IPS-20b (cell line): ENCODE measurements around the gene TRMT112.

Experiments
- H3K27ac ChIP-seq: one replicate; pipeline ENCODE4 v1.5.1; 2013; ENCODE audit warnings: low read length
- H3K27me3 ChIP-seq: 2 replicates; pipeline ENCODE4 v1.6.1; 2013; ENCODE audit warnings: mild to moderate bottlenecking, low read length, inconsistent platforms; ENCODE audit not compliant: insufficient read depth
- H3K36me3 ChIP-seq: 2 replicates; pipeline ENCODE4 v1.6.1; 2013; ENCODE audit warnings: low read depth, mild to moderate bottlenecking, inconsistent platforms, low read length, moderate library complexity; ENCODE audit not compliant: insufficient read depth
- H3K4me1 ChIP-seq: 2 replicates; pipeline ENCODE4 v1.6.1; 2013; ENCODE audit warnings: mild to moderate bottlenecking, control low read depth, inconsistent platforms, low read length, moderate library complexity; ENCODE audit not compliant: insufficient read depth
- H3K4me3 ChIP-seq: 2 replicates; pipeline ENCODE4 v1.5.1; 2013; ENCODE audit warnings: mild to moderate bottlenecking, low read length, inconsistent platforms
- H3K9ac ChIP-seq: 2 replicates; pipeline ENCODE4 v1.6.1; 2013; ENCODE audit warnings: low read depth, mild to moderate bottlenecking, inconsistent platforms, low read length, moderate library complexity
- H3K9me3 ChIP-seq: 2 replicates; pipeline ENCODE4 v1.6.1; 2013; ENCODE audit warnings: mild to moderate bottlenecking, low read depth, low read length, inconsistent platforms; ENCODE audit not compliant: insufficient read depth

TRMT112 gene

DNA sequence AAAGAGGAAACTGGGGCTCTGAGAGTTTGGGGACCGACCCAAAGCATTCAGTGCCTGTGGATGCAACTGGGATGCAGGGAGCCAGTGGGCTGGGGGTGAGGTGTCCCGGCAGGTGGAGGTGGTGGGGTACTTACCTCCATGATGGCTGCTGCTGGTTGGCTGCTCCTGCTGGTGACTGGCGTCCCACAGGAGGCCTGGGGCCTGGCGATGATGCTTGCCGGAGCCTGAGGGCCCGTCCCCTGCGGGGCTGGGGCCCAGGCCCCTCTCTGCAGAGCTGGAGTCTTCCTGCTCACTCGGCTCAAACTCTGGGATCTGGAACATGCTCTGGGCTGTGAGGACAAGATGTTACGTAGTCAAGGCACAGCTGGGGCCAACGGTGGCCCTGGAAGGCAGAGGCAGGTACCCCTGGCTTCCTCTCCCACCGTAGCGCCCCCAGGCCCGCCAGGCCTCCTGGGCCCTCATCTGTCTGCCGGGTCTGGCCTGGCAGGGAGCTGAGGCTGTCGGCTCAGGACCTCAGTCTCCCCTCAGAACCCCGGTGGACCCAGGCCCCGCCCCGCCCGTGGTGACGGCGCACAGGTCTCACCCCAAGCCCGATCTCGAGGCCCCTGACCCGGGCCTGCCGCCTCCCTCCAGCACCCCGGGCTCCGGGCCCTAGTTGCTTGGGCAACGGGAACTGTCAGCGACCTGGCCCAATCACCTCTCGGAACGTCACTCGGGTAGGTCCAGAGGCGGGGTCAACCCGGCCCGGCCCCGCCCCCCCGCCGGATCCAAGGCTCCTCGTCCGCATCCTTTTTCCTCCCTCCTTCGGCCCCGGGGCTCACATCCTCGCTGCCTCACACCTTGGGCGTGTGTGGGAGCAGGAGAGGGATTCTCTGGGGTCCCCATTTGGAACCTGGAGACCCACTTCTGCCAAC, 33.1 kb downstream of the TRMT112 start, which contains the start of gene BAD:
TSS of gene BAD (minus strand) at position 618 of the 914 bp plus-strand sequence. CDS start at position 321, 297 bp downstream.
- Histone ChIP-seq H3K36me3 (no peaks in the 10 kb centered on the region), H3K4me1 (no peaks in the 10 kb centered on the region), H3K9me3 (no peaks in the 10 kb centered on the region), H3K4me3 (peak within 1 kb of the TSS; percentile 82), H3K27ac (no peak within 1 kb of the TSS), H3K27me3 (peaks cover 16% of the 10 kb centered on the region), H3K9ac (peak within 1 kb of the TSS; percentile 67)

DNA sequence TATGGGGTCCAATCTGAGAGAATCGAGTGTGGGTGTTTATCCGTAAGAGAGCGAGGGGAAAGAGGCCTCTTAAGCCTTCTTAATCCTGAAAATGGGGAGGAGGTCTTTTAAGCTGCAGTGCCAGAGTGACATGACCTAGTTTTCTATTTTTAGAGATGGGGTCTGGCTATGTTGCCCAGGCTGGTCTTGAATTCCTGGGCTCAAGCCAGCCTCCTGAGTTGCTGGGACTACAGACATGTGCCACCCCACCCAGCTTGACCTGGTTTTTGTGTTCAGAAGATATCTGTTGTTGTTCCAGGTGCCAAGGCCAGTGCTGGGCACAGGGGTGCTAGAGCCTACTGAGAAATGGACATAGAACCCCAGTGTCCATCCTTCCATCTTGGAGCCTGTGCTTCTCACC, 34.3 kb downstream of the TRMT112 start:
- Histone ChIP-seq H3K4me3 (no peak overlapping the region), H3K27ac (no peak overlapping the region), H3K9me3 (no peaks in the 10 kb centered on the region), H3K27me3 (peaks cover 9% of the 10 kb centered on the region; the same call in 1 of the 2 replicates), H3K36me3 (no peaks in the 10 kb centered on the region), H3K4me1 (no peaks in the 10 kb centered on the region), H3K9ac (no peak overlapping the region)

DNA sequence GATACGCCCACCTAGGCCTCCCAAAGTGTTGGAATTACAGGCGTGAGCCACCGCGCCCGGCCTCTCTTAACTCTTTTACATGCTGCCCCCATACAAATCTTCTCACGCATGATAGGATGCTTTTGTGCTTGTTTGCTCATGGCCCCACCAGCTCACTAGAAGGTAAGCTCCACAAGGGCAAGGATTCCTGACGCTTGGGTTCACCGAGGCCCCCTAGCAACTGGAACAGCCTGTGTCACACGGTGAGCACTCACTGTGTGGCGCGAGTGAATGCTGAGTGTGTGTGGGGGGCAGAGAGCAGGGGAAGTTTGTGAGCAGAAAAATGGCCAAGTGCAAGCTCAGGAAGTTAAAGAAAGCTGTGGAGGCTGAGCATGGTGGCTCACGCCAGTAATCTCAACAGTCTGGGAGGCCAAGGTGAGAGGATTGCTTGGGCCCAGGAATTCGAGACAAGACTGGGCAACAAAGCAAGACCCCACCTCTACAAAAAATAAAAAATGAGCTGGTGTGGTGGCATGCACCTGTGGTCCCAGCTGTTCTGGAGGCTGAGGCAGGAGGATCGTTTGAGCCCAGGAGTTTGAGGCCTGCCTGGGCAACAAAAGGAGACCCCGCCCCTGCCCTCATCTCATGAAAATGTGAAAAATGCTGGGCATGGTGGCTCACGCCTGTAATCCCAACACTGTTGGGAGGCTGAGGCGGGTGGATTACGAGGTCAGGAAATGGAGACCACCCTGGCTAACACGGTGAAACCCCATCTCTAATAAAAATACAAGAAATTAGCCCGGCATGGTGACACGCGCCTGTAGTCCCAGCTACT, 35.2 kb downstream of the TRMT112 start:
- Histone ChIP-seq H3K36me3 (peaks cover 6% of the 10 kb centered on the region; the same call in 1 of the 2 replicates), H3K4me1 (no peaks in the 10 kb centered on the region), H3K9ac (no peak overlapping the region), H3K27ac (no peak overlapping the region), H3K4me3 (no peak overlapping the region), H3K27me3 (peaks cover 6% of the 10 kb centered on the region; the same call in 1 of the 2 replicates), H3K9me3 (no peaks in the 10 kb centered on the region)

DNA sequence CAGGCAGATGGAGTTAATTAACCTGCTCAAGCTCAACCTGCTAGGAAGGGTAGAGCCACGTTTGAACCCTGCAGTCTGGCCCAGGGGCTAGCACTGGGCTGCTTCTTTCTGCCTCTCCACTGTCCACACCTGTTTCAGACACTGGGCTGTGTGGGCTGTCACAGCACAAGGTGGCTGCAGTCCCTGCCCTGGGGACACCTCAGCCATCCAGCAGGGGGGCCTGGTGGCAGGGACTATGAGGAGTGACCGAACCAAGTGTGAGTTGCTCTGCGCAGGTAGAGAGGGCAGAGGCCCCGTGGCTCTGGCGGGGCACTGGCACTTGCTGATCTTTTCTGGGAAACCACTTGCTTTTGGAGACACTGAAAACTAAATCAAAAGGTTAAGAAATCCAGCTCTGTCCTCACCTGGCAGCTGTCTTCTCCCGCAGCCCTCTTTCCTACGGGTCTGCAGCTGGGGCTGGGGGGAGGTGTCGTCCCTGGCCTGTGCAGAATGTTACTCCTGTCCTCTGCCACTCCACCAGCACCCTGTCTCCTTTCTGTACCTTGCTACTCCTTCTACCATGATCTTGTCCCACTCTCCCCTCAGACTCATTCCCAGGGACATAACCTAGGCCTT, 38.7 kb downstream of the TRMT112 start:
- H3K27ac ChIP-seq, result no peak overlapping the region

DNA sequence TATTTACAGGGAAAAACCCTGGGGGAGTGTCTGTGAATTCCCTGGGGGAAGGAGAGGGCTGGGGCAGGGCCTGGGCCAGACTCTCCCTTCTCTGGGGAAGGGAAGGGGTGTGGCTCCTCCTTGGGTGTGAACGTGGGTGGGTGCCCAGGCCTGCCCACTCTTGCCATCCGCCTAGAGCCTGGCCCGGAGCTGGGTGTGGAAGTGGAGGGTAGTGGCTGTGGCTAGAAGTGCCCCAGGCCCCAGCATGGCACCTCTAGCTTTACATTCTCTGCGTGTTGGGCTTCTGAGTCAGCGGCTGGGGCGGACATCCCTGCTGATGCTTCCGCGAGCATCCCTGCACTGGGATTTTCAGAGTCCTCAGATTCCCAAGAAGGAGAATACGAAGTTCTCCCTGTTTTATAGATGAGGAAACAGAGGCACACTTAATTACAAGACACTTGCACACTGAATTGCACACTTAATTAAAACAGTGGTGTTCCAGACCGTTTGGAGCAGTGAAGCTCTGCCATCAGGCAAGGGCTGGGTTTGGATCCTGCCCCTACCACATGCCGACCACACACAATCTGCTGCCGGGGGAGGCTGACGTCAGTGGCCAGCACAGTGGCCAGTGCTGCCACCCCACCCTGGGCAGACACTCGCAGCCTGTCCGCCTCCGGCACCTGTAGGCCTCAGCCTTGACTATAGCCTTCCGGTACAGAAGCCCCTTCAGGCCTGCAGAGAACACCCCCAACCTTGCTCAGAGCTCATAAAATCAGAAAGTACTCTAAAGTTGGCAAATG, 40.5 kb downstream of the TRMT112 start:
- Histone ChIP-seq H3K9ac (no peak overlapping the region), H3K4me3 (no peak overlapping the region), H3K4me1 (peaks cover 6% of the 10 kb centered on the region; the same call in 1 of the 2 replicates), H3K27me3 (no peaks in the 10 kb centered on the region), H3K27ac (no peak overlapping the region), H3K36me3 (peaks cover 6% of the 10 kb centered on the region; the same call in 1 of the 2 replicates), H3K9me3 (no peaks in the 10 kb centered on the region)

More for the DNA sequence above, 38.7 kb downstream of the TRMT112 start:
- no peaks in the 10 kb centered on the region for H3K27me3 ChIP-seq
- no peaks in the 10 kb centered on the region for H3K9me3 ChIP-seq
- H3K4me1 ChIP-seq, result peaks cover 6% of the 10 kb centered on the region; the same call in 1 of the 2 replicates
- no peak overlapping the region for H3K9ac ChIP-seq
- H3K4me3 ChIP-seq, result no peak overlapping the region
- H3K36me3 ChIP-seq, result peaks cover 6% of the 10 kb centered on the region; the same call in 1 of the 2 replicates

DNA sequence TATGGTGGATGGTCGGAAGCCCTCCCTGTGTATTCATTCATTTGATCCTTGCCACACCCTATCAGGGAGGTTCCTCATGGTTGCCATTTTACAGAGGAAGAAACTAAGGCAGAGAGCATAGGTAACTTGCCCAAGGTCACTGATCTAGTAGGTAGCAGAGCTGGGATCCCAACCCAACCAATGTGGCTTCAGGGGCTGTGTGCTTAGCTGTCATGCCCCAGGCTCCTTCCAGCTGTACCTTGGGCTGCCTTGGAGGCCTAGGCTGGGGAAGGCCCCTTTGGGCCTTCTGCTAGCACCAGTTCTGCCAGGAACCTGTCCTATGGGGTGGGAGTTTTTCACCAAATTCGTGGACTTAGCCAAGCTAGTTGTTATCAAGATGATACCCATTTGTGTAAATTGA, 41.5 kb downstream of the TRMT112 start:
- peaks cover 6% of the 10 kb centered on the region; the same call in 1 of the 2 replicates for H3K36me3 ChIP-seq
- no peak overlapping the region for H3K27ac ChIP-seq

DNA sequence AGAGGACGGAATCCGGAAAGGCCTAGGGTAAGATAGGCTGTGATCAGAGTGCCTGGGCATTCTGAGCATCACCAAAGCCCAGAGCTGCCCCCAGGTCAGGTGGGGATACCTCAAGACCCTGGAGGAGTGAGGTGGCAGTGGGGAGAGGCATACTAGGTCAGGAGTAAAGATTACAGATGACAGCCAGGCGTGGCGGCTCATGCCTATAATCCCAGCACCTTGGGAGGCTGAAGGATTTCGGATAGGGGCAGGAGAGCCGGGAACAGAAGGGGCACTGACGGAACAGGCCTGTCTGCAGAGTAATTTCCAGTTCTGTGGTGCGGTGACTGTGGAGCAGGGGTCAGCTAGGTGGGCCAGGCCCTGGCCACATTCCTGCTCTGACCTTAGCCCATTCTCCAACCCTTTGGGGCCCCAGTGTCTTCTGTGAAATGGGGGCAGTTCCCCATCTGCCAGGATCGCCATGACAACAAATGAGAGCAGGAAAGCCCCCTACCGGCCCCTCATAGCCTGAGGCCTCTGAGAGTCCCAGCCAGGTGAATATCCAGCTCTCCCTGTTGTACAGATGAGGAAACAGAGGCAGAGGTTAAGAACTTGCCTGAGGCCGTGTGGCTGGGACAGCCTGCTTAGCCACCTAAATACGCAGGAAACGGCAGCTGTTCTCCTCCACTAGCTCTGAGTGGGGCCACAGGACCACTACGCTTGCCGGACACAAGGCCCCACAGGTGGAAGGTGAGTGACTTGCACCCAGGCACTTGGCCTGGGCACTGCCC, 42.1 kb downstream of the TRMT112 start:
- Histone ChIP-seq H3K9ac (no peak overlapping the region), H3K27ac (no peak overlapping the region), H3K4me1 (peaks cover 6% of the 10 kb centered on the region; the same call in 1 of the 2 replicates), H3K4me3 (no peak overlapping the region), H3K36me3 (peaks cover 6% of the 10 kb centered on the region; the same call in 1 of the 2 replicates), H3K9me3 (no peaks in the 10 kb centered on the region), H3K27me3 (no peaks in the 10 kb centered on the region)

More for the DNA sequence above, 41.5 kb downstream of the TRMT112 start:
- Histone ChIP-seq H3K9me3 (no peaks in the 10 kb centered on the region), H3K4me1 (peaks cover 6% of the 10 kb centered on the region; the same call in 1 of the 2 replicates), H3K9ac (no peak overlapping the region), H3K4me3 (no peak overlapping the region), H3K27me3 (no peaks in the 10 kb centered on the region)

DNA sequence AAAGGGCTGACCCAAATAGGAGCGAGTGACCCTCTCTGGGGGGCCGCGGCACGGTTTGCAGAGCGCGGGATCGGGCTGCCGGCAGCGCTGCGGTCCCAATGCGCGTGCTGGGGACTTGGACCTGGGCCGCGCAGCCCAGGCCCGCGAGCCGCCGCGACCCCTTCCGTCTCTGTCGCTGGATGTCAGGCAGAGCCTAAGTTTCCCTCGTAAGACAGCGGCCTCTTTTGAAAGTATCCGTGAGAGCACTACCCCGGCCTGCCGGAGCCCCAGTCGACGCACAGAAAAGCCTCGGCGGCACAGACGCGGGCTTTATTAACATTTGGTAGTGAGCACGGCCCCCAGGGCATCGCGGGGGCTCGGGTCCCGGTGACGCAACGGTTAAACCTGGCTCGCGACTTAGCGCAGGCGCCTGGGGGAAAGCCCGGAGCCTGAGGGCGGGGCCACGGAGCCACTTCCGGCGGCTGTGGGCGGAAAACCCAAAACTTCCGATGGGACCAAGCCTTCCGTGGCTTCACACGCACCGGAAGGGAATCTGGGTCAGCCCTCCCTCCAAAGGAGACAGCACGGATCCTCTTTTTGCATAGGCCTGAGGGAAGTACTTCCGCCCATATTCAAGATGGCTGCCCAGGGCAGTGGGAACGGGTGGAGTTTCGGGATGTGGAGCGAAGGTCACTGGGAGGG, 47.7 kb downstream of the TRMT112 start:
- Histone ChIP-seq H3K9ac (peak overlapping the region; percentile 90), H3K27me3 (no peaks in the 10 kb centered on the region), H3K4me1 (peaks cover 3% of the 10 kb centered on the region), H3K36me3 (peaks cover 22% of the 10 kb centered on the region), H3K27ac (peak overlapping the region; percentile 25), H3K4me3 (peak overlapping the region; percentile 81), H3K9me3 (no peaks in the 10 kb centered on the region)

DNA sequence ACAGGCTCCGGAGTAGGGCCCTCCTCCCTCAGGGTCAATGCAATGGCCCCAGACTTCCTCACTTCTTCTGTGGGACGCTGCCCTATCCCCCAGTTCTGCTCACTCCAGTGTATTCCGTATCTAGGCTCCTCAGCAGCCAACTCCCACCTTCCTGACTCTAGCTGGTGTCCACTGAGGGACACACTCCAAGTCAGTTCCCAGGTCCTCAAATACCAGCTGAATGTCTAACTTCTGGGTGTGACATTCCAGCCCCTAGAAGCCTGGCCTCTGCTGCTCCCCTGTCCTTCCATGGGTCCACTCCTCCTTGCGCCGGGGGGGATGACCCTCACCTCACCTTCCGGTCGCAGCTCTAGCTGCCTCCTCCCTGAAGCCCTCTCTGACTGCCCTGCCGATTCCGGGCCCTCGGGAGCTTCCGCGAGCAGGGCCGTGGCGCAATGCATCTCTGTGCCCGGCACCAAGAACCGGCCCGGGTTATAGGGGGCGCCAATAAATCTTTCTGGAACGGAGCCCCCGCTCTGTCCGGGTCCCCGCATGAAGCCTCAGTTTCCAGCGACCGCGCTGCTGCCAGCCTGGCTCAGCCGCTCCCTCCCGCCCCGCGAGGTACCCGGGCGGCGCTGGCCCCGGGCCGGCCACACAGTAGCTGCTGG, 48.3 kb downstream of the TRMT112 start:
- H3K36me3 ChIP-seq, result peaks cover 29% of the 10 kb centered on the region
- peak overlapping the region; percentile 25 for H3K27ac ChIP-seq

More for the DNA sequence above, 48.3 kb downstream of the TRMT112 start:
- Histone ChIP-seq H3K4me3 (peak overlapping the region; percentile 81), H3K27me3 (no peaks in the 10 kb centered on the region), H3K9me3 (no peaks in the 10 kb centered on the region), H3K9ac (peak overlapping the region; percentile 90), H3K4me1 (peaks cover 3% of the 10 kb centered on the region)
